RWPE2 (cell line): ENCODE results near the gene SGO2.

ENCODE experiments used
- ATAC-seq: fragments of 200-7000 bp; cut with Tn5 transposase; 3 replicates; pipeline ENCODE4 v1.9.1; 2021; ENCODE audit warnings: low read depth
- DNase-seq: peaks from one replicate; pipeline ENCODE4 v3.0.0-alpha.2; 2020; ENCODE audit warnings: low spot score
- H3K27ac ChIP-seq: fragments of 450-650 bp; 2 replicates; pipeline ENCODE4 v1.5.1; 2017; ENCODE audit warnings: mild to moderate bottlenecking; ENCODE audit not compliant: poor library complexity, severe bottlenecking
- H3K27me3 ChIP-seq: fragments of 250-450 bp; sonication (Bioruptor Pico); 2 replicates; pipeline ENCODE4 v1.5.1; 2021; ENCODE audit warnings: mild to moderate bottlenecking, moderate library complexity; ENCODE audit not compliant: insufficient read depth, poor library complexity, severe bottlenecking
- H3K36me3 ChIP-seq: fragments of 250-450 bp; sonication (Bioruptor Pico); 2 replicates; pipeline ENCODE4 v1.5.1; 2020; ENCODE audit warnings: low read depth, mild to moderate bottlenecking, moderate library complexity
- H3K4me1 ChIP-seq: fragments of 250-450 bp; sonication (Bioruptor Pico); 2 replicates; pipeline ENCODE4 v1.5.1; 2021; ENCODE audit warnings: mild to moderate bottlenecking, moderate library complexity; ENCODE audit not compliant: insufficient read depth, poor library complexity, severe bottlenecking
- H3K4me3 ChIP-seq: fragments of 250-450 bp; sonication (Bioruptor Pico); 2 replicates; pipeline ENCODE4 v1.5.1; 2021; ENCODE audit warnings: mild to moderate bottlenecking, moderate library complexity; ENCODE audit not compliant: severe bottlenecking
- H3K9me3 ChIP-seq: fragments of 250-450 bp; sonication (Bioruptor Pico); 2 replicates; pipeline ENCODE4 v1.5.1; 2021; ENCODE audit warnings: mild to moderate bottlenecking, moderate library complexity; ENCODE audit not compliant: severe bottlenecking
- TF ChIP-seq, protein P1 (sequence below): fragments of 450-650 bp; IDR thresholded peaks from one replicate; pipeline ENCODE4 v1.5.1; 2017; ENCODE audit warnings: mild to moderate bottlenecking, moderate library complexity; ENCODE audit not compliant: poor library complexity, severe bottlenecking

The SGO2 gene

GRCh38 chr2:200490001-200490400, 36.0 kb upstream of the SGO2 start:
- Histone ChIP-seq H3K9me3 (no peaks in the 10 kb centered on the region), H3K27me3 (no peaks in the 10 kb centered on the region), H3K27ac (no peak overlapping the region), H3K4me3 (no peak overlapping the region), H3K4me1 (peaks cover 9% of the 10 kb centered on the region), H3K36me3 (peaks cover 39% of the 10 kb centered on the region)
- DNase-seq: no peak
- TF ChIP-seq, protein P1, sequence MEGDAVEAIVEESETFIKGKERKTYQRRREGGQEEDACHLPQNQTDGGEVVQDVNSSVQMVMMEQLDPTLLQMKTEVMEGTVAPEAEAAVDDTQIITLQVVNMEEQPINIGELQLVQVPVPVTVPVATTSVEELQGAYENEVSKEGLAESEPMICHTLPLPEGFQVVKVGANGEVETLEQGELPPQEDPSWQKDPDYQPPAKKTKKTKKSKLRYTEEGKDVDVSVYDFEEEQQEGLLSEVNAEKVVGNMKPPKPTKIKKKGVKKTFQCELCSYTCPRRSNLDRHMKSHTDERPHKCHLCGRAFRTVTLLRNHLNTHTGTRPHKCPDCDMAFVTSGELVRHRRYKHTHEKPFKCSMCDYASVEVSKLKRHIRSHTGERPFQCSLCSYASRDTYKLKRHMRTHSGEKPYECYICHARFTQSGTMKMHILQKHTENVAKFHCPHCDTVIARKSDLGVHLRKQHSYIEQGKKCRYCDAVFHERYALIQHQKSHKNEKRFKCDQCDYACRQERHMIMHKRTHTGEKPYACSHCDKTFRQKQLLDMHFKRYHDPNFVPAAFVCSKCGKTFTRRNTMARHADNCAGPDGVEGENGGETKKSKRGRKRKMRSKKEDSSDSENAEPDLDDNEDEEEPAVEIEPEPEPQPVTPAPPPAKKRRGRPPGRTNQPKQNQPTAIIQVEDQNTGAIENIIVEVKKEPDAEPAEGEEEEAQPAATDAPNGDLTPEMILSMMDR: no peak
- no peak for ATAC-seq

DNA sequence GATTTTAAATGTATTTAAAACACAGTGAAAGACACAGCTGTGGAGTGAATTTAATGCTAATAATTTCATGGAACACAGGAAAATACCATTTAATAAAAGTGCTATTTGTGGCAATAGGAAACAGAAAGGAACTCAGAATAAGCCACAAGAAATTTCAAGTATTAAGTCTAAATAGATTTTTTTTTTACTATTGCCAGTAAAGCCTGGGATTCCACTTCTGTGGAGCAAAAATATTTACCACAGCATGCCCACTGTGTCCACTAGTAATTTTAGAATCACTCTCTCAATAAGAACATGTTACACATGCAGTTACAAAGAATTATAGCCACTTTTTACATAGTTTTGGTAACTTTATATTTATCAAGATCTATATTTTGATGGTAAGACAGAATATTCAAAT, 33.4 kb upstream of the SGO2 start:
- Histone ChIP-seq H3K27me3 (no peaks in the 10 kb centered on the region), H3K9me3 (no peaks in the 10 kb centered on the region), H3K36me3 (peaks cover 61% of the 10 kb centered on the region), H3K4me3 (no peak overlapping the region), H3K4me1 (no peaks in the 10 kb centered on the region), H3K27ac (no peak overlapping the region)
- TF ChIP-seq, protein P1: no peak
- no peak for ATAC-seq
- no peak for DNase-seq

- DNase-seq (no peak), ATAC-seq (no peak)
- H3K9me3 ChIP-seq: no peaks in the 10 kb centered on the region
- H3K27ac ChIP-seq: no peak overlapping the region
- H3K27me3 ChIP-seq: no peaks in the 10 kb centered on the region
- H3K4me3 ChIP-seq: no peak overlapping the region
- no peaks in the 10 kb centered on the region for H3K4me1 ChIP-seq
- TF ChIP-seq, protein P1: no peak
- H3K36me3 ChIP-seq: peaks cover 66% of the 10 kb centered on the region
Measured at GRCh38 chr2:200494048-200494447, 32.0 kb upstream of the SGO2 start.

DNA sequence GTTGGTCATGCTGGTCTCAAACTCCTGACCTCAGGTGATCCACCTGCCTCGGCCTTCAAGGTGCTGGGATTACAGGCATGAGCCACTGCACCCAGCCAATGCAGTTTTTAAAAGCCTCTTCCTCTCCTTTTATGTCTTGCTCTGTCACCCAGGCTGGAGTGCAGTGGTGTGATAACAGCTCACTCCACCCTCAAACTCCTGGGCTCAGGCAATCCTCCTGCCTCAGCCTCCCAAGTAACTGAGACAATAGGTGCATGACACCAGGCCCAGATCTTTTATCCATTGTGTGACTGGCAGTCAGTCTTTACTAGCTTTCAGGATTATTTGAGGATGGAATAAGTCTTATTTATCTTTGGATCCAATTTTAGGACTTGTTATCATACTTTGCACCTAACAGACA, 29.3 kb upstream of the SGO2 start:
- no peaks in the 10 kb centered on the region for H3K4me1 ChIP-seq
- no peak overlapping the region for H3K27ac ChIP-seq
- no peaks in the 10 kb centered on the region for H3K27me3 ChIP-seq
- no peak for ATAC-seq
- H3K36me3 ChIP-seq: peaks cover 61% of the 10 kb centered on the region
- H3K9me3 ChIP-seq: no peaks in the 10 kb centered on the region
- TF ChIP-seq, protein P1: no peak
- DNase-seq: no peak
- H3K4me3 ChIP-seq: no peak overlapping the region

DNA sequence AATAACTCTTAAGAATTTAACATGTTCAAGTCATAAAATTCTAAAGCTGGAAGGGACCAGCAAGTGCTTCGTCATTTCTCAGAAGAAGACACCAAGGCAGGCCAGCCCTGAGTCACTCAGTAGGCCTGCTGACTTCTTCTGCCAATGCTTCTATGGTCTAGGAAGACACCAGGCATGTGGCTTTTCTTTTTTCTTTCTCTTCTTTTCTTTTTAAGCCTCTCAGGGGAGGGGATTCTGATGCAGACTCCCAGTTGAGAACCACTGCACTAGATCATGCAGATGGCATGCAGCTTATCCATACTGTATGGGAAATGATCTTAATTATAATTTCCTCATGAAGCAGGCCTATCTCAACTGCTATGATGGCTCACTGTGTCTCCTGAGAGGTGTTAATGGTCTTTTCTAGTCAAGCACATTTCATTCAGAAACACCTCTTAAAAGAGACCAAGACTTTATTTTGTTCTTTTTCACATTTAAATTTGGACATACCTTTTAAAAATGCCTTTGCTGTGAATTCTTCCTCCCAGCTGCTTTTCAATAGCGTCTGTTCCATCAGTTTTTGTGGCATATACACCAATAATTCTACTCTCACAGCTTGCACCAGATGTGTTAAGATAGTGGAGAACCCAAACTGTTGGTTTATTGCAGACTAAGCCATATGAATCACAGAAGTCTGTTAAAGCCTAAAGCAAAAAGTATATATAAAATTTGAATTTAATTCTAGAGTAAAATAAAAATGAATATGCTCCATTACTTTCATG, 27.4 kb upstream of the SGO2 start:
- H3K36me3 ChIP-seq: peaks cover 54% of the 10 kb centered on the region
- no peaks in the 10 kb centered on the region for H3K9me3 ChIP-seq
- DNase-seq (no peak), ATAC-seq (no peak)
- no peaks in the 10 kb centered on the region for H3K4me1 ChIP-seq
- TF ChIP-seq, protein P1: no peak
- no peak overlapping the region for H3K4me3 ChIP-seq
- no peak overlapping the region for H3K27ac ChIP-seq
- no peaks in the 10 kb centered on the region for H3K27me3 ChIP-seq
